ENCODE results near the gene KLF6. TPM values are rescaled to one million over a fixed set of nuclear protein-coding genes. Genes with fewer than 3 reads are reported as not detected.
A peak's percentile ranks its signal among the peaks of the same experiment; 100 is the strongest.

KLF6 gene
- total RNA-seq, 6 experiments from 2014 or later, result 25.2 to 86.4 (median 75.2) TPM

DNA sequence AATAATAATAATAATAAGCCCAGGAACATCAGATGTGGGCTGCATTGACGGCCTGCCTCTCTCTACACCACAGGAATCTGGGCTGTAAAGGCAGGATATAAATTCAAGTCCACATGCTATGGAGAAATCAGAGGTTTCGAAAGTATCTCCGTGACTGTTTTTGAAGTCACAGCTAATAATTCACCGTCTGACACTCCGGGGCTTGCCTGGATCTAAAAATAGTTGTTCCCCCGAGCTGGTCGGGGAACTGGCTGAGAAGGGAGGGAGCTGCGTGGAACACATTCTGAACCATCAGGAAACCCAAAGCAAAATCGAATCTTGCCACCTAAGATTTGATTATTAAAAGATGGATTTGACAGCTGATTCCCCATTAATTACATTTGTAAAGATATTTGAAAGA lies 35.4 kb downstream of the KLF6 start:
- WGBS (ENCODE audit: insufficient coverage, low coverage, low lambda C conversion rate, missing lambda C conversion rate), result 20% methylated on average over 9 of the region's 9 CpGs
- intact Hi-C loops (cut with DNase I), result no loop called here
- Histone ChIP-seq H3K36me3 (no peaks in the 10 kb centered on the region), H3K4me1 (peaks cover 0 to 39% (median 9%) of the 10 kb centered on the region in 4 donors), H3K4me3 (no peak overlapping the region), H3K27ac (peak overlapping the region; percentile 5 to 39 (median 11)), H3K27me3 (no peaks in the 10 kb centered on the region), H3K9me3 (no peaks in the 10 kb centered on the region)
- no peak for TF ChIP-seq POLR2A (IDR thresholded peaks at IDR 0.05)
- TF ChIP-seq, protein P1, sequence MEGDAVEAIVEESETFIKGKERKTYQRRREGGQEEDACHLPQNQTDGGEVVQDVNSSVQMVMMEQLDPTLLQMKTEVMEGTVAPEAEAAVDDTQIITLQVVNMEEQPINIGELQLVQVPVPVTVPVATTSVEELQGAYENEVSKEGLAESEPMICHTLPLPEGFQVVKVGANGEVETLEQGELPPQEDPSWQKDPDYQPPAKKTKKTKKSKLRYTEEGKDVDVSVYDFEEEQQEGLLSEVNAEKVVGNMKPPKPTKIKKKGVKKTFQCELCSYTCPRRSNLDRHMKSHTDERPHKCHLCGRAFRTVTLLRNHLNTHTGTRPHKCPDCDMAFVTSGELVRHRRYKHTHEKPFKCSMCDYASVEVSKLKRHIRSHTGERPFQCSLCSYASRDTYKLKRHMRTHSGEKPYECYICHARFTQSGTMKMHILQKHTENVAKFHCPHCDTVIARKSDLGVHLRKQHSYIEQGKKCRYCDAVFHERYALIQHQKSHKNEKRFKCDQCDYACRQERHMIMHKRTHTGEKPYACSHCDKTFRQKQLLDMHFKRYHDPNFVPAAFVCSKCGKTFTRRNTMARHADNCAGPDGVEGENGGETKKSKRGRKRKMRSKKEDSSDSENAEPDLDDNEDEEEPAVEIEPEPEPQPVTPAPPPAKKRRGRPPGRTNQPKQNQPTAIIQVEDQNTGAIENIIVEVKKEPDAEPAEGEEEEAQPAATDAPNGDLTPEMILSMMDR (IDR thresholded peaks at IDR 0.05), result no peak
- no peak for DNase-seq
- ATAC-seq, result peak in 2 of 4 donors; percentile 19 to 24

DNA sequence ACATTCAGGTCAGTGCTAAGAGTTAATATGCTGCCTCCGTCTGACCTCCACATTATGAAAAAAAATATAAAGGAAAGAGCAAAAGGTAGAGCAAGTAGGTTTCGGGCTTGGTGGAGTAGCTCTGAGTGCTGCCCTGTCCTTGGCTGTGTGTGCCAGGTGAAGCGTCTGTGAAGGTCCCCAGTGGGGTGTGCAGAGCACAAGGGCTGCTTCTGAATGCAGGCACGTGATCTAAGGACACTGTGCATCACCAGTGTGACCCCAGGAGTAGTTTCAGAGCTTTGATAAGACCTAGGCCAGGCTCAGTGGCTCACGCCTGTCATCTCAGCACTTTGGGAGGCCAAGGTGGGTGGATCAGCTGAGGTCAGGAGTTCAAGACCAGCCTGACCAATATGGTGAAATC lies 36.0 kb downstream of the KLF6 start:
- Histone ChIP-seq H3K27ac (peak overlapping the region in 2 of 3 donors; percentile 57 to 91), H3K9me3 (no peaks in the 10 kb centered on the region), H3K27me3 (no peaks in the 10 kb centered on the region), H3K4me3 (no peak overlapping the region), H3K36me3 (no peaks in the 10 kb centered on the region), H3K4me1 (peaks cover 0 to 42% (median 9%) of the 10 kb centered on the region in 4 donors)
- no peak for DNase-seq
- 100% methylated on average over 2 of the region's 5 CpGs for WGBS (ENCODE audit: insufficient coverage, low coverage, low lambda C conversion rate, missing lambda C conversion rate)
- no peak for TF ChIP-seq POLR2A (IDR thresholded peaks at IDR 0.05)
- TF ChIP-seq, protein P1 (IDR thresholded peaks at IDR 0.05), result no peak
- ATAC-seq, result peak in 2 of 4 donors; percentile 21 to 37
- intact Hi-C loops (cut with DNase I), result no loop called here

DNA sequence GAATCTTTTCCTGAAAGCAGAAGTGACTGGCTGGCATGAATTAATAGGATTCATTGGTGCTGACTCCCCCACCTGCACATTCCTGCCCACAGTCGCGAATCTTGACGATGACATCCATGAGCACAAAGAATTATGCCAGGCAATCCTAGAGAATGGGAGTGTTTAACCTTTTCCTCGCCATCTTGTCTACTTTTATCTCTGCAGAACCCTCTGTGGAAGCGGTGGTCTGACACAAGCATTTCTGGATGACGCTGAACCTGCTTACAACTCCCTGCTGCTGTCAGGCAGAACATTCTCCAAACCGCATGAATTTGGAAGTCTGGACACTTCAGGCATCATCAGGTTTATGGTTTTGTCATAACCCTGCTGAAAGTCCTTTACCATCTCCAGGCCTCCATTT lies 36.5 kb downstream of the KLF6 start:
- ATAC-seq (peak in 2 of 4 donors; percentile 2), DNase-seq (no peak)
- no peaks in the 10 kb centered on the region for H3K36me3 ChIP-seq
- H3K4me1 ChIP-seq, result peaks cover 0 to 42% (median 9%) of the 10 kb centered on the region in 4 donors
- H3K27me3 ChIP-seq, result no peaks in the 10 kb centered on the region
- no peaks in the 10 kb centered on the region for H3K9me3 ChIP-seq
- peak overlapping the region; percentile 25 to 91 (median 57) for H3K27ac ChIP-seq
- TF ChIP-seq, protein P1 (IDR thresholded peaks at IDR 0.05), result no peak
- no peak for TF ChIP-seq POLR2A (IDR thresholded peaks at IDR 0.05)
- no peak overlapping the region for H3K4me3 ChIP-seq
- intact Hi-C loops (cut with DNase I), result no loop called here
- 57% methylated on average over 6 of the region's 7 CpGs for WGBS (ENCODE audit: insufficient coverage, low coverage, low lambda C conversion rate, missing lambda C conversion rate)

DNA sequence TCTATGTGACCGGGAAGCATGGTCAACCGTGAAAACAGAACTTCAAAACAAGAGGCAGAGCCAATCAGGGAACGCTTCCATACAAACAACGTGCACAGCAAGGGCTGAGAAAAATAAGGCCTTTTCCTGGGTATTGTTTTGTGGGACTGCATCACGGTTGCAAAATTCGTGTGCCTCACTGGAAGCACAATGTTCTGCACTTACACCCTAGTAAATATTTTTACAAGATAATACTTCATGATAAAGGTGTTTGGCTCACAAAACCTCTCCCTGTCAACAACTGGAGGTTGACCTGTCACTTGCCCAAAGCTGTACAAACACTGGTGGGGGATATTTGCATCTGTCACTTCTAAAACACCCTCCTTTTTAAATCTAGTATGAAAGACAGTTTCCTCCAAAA lies 37.0 kb downstream of the KLF6 start:
- DNase-seq (peak in 1 of 3 donors; percentile 79), ATAC-seq (peak; percentile 83 to 92 (median 86))
- no peak overlapping the region for H3K4me3 ChIP-seq
- intact Hi-C loops (cut with DNase I), result no loop called here
- peaks cover 0 to 42% (median 9%) of the 10 kb centered on the region in 4 donors for H3K4me1 ChIP-seq
- peak overlapping the region; percentile 78 to 91 (median 85) for H3K27ac ChIP-seq
- no peaks in the 10 kb centered on the region for H3K9me3 ChIP-seq
- WGBS (ENCODE audit: insufficient coverage, low coverage, low lambda C conversion rate, missing lambda C conversion rate), result 19% methylated on average over 6 of the region's 6 CpGs
- H3K27me3 ChIP-seq, result no peaks in the 10 kb centered on the region
- peak; percentile 23 for TF ChIP-seq POLR2A (IDR thresholded peaks at IDR 0.05)
- TF ChIP-seq, protein P1 (IDR thresholded peaks at IDR 0.05), result no peak
- H3K36me3 ChIP-seq, result no peaks in the 10 kb centered on the region

Data from right lobe of liver (tissue), 6 donors.